Testis (tissue), 3 donors: ENCODE data around the gene SIPA1L3. TPM values are rescaled to one million over a fixed set of nuclear protein-coding genes. Genes with fewer than 3 reads are reported as not detected.

Experiments used
- DNase-seq: peaks from one replicate; pipeline ENCODE4 v3.0.0-alpha.2; 2019
- H3K27ac ChIP-seq, 2 donors: fragments of 200-600 bp; sonication (generic); one replicate each; pipeline ENCODE4 v1.5.1; 2019
- H3K27me3 ChIP-seq: fragments of 200-600 bp; sonication (generic); one replicate; pipeline ENCODE4 v1.5.1; 2019
- H3K36me3 ChIP-seq: fragments of 200-600 bp; sonication (generic); one replicate; pipeline ENCODE4 v1.5.1; 2017; ENCODE audit warnings: low read depth; ENCODE audit errors: missing control alignments
- H3K4me1 ChIP-seq: fragments of 200-600 bp; sonication (generic); one replicate; pipeline ENCODE4 v1.5.1; 2019
- H3K4me3 ChIP-seq, 2 donors: fragments of 200-600 bp; sonication (generic); one replicate each; pipeline ENCODE4 v1.5.1; 2017 to 2019
- H3K9me3 ChIP-seq: fragments of 200-600 bp; sonication (generic); one replicate; pipeline ENCODE4 v1.5.1; 2017
- POLR2A ChIP-seq: fragments of 450-650 bp; IDR thresholded peaks from one replicate; pipeline ENCODE4 v1.6.1; 2017; ENCODE audit warnings: antibody characterized with exemption, mild to moderate bottlenecking, moderate library complexity
- WGBS, 2 donors: methylation state at CpG; one replicate each; pipeline ENCODE4 v1.1.5; 2018; 5-methylcytosine and 5-hydroxymethylcytosine counted together
- intact Hi-C: fragments of 100-400 bp; cut with DNase I; formaldehyde crosslinking; loops from one replicate; pipeline ENCODE4 v1.15.1; 2023; ENCODE audit warnings: low total_unique reads
- polyA plus RNA-seq: library from polyadenylated mRNA; stranded (reverse); fragments of 350-450 nt; fragmentation: Illumina TruSeq; extraction: RNeasy Lipid Tissue Mini Kit (QIAGEN cat#74804); gene quantifications from one replicate; pipeline ENCODE4 v1.2.3, GENCODE V29; 2014; ENCODE audit warnings: low read depth, low replicate concordance; ENCODE audit not compliant: insufficient read depth
- total RNA-seq, 2 donors: library from RNA; depleted of rRNA; stranded (reverse); fragments of >200 nt; gene quantifications; one replicate each; pipeline ENCODE4 v1.2.3, GENCODE V29; 2016
- TF ChIP-seq, protein P1 (sequence below), 3 experiments: fragments of 450-650 bp in 2 of 3; fragments of 200-600 bp in 1 of 3; sonication (generic) in 1 of 3; IDR thresholded peaks; one replicate each; pipeline ENCODE4 v1.5.1; 2016 to 2019; ENCODE audit warnings: antibody characterized with exemption in 3 of 3, mild to moderate bottlenecking in 2 of 3, moderate library complexity in 1 of 3

Gene SIPA1L3
- total and polyA plus RNA-seq, 3 donors from 2014 or later, result 21.1 to 47.6 (median 43.7) TPM

DNA sequence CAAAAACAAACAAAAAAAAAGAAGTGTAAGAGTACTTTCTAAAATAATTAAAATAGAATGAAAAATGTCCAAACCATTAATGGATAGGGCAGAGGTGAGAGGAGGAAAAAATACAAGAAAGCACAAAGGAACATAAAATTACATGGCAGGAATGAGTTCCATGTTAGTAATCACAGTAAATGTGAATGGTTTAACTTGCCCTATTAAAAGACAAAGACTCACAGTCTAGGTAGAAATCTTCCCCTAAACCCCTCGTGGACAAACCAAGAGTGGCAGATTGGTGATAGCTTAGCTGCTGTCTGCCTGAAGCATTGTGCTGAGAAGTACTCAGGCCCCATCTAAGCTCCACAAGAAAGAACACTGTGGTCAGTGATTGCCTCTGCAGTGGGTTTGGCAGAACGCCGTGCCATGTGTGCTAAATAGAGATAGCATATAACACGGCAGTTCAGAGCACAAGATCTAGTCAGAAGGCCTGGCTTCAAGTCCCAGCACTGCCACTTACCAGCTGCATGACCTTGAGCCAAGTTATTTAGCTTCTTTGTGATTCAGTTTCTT, 213.5 kb downstream of the SIPA1L3 start:
- TF ChIP-seq POLR2A, result no peak
- TF ChIP-seq, protein P1, sequence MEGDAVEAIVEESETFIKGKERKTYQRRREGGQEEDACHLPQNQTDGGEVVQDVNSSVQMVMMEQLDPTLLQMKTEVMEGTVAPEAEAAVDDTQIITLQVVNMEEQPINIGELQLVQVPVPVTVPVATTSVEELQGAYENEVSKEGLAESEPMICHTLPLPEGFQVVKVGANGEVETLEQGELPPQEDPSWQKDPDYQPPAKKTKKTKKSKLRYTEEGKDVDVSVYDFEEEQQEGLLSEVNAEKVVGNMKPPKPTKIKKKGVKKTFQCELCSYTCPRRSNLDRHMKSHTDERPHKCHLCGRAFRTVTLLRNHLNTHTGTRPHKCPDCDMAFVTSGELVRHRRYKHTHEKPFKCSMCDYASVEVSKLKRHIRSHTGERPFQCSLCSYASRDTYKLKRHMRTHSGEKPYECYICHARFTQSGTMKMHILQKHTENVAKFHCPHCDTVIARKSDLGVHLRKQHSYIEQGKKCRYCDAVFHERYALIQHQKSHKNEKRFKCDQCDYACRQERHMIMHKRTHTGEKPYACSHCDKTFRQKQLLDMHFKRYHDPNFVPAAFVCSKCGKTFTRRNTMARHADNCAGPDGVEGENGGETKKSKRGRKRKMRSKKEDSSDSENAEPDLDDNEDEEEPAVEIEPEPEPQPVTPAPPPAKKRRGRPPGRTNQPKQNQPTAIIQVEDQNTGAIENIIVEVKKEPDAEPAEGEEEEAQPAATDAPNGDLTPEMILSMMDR (IDR thresholded peaks at IDR 0.05), result no peak
- H3K36me3 ChIP-seq, result no peaks in the 10 kb centered on the region

DNA sequence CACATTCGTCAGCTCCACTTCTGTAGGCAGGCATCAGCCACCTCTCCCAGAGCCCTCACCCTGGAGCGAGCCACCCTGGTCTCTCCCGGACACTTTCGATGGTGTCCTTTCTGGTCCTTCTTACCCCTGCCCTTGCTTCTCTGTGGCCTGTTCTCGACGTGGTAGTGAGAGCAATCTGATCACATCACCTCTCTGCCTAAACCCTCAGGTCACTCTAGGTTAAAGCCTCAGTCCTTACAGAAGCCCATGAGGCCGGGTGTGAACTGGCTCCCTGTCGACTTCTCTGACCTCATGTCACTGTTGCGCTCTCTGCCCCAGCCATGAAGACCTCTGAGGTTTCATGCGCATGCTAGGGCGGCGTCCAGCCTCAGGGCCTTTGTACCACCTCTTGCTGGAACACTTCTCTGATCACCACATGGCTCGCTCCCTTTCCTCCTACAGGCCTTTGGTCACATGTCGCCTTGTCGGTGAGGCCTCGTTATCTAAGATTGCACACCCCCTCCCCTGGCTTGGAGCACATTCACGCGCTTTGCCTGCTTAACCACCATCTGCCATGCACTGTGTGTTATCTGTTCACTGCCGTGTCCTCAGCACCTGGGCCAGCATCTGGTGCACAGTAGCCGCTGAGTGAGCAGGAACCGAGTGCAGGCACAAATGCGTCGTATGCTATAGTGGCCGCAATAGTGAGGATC, 215.5 kb downstream of the SIPA1L3 start:
- no peak overlapping the region for H3K4me3 ChIP-seq
- no peaks in the 10 kb centered on the region for H3K27me3 ChIP-seq
- H3K9me3 ChIP-seq, result no peaks in the 10 kb centered on the region
- no peak for DNase-seq
- H3K4me1 ChIP-seq, result no peaks in the 10 kb centered on the region
- TF ChIP-seq, protein P1 (IDR thresholded peaks at IDR 0.05), result no peak
- TF ChIP-seq POLR2A, result no peak
- WGBS, 2 donors, result 93 to 96% methylated on average over 24 of the region's 24 CpGs
- intact Hi-C loops, result no loop called here
- no peak overlapping the region for H3K27ac ChIP-seq
- no peaks in the 10 kb centered on the region for H3K36me3 ChIP-seq

More for the DNA sequence above, 213.5 kb downstream of the SIPA1L3 start:
- Histone ChIP-seq H3K27me3 (no peaks in the 10 kb centered on the region), H3K9me3 (no peaks in the 10 kb centered on the region), H3K4me3 (no peak overlapping the region), H3K27ac (no peak overlapping the region), H3K4me1 (no peaks in the 10 kb centered on the region)
- WGBS, 2 donors, result 75 to 98% methylated on average over 4 of the region's 4 CpGs
- DNase-seq, result peak; percentile 29
- intact Hi-C loops, result no loop called here

DNA sequence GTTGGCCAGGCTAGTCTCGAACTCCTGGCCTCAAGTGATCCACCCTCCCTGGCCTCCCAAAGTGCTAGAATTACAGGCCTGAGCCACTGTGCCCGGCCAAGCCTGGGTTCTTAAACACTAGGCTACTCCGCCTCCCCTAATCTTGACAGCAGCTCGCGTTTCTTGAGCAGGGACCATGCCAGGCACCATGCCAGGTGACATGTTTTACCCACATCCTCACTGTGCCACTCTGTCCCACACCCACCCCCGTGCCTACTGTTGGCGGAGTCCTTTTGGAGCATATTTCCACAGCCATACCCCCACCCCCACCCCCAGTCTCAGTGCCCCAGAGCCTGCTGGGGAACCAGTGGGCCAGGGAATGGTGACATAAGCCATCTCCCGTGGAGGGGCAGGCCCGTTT, 218.2 kb downstream of the SIPA1L3 start:
- Histone ChIP-seq H3K27ac (no peak overlapping the region), H3K36me3 (no peaks in the 10 kb centered on the region), H3K9me3 (no peaks in the 10 kb centered on the region), H3K4me3 (no peak overlapping the region), H3K27me3 (no peaks in the 10 kb centered on the region), H3K4me1 (no peaks in the 10 kb centered on the region)
- intact Hi-C loops, result no loop called here
- DNase-seq, result no peak
- WGBS, 2 donors, result 93 to 97% methylated on average over 7 to 9 of the region's 9 CpGs
- TF ChIP-seq, protein P1 (IDR thresholded peaks at IDR 0.05), result no peak
- no peak for TF ChIP-seq POLR2A

DNA sequence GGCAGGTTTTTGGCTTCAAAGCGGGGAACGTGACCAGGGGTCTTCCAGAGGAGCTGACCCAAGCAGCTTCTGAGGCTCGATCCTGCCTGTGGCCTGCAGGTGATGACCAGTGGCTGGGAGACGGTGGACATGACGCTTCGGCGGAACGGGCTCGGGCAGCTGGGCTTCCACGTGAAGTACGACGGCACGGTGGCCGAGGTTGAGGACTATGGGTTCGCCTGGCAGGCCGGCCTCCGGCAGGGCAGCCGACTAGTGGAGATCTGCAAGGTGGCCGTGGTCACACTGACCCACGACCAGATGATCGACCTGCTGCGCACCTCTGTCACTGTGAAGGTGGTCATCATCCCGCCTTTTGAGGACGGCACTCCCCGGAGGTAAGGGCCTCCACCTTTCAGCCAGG, 223.4 kb downstream of the SIPA1L3 start:
- intact Hi-C loops, result no loop called here

More for the DNA sequence above, 223.4 kb downstream of the SIPA1L3 start:
- H3K27me3 ChIP-seq, result no peaks in the 10 kb centered on the region
- no peaks in the 10 kb centered on the region for H3K9me3 ChIP-seq
- no peak overlapping the region for H3K4me3 ChIP-seq
- no peak for DNase-seq
- TF ChIP-seq, protein P1 (IDR thresholded peaks at IDR 0.05), result no peak
- TF ChIP-seq POLR2A, result no peak
- WGBS, 2 donors, result 95 to 96% methylated on average over 19 to 23 of the region's 25 CpGs
- H3K4me1 ChIP-seq, result peaks cover 4% of the 10 kb centered on the region
- no peaks in the 10 kb centered on the region for H3K36me3 ChIP-seq
- no peak overlapping the region for H3K27ac ChIP-seq
